ENCODE results near the gene SLC27A2. TPM values are rescaled to one million over a fixed set of nuclear protein-coding genes. Genes with fewer than 3 reads are reported as not detected.

Gene SLC27A2
- total RNA-seq, 1 experiment from 2014 or later, result 8.1 TPM

DNA sequence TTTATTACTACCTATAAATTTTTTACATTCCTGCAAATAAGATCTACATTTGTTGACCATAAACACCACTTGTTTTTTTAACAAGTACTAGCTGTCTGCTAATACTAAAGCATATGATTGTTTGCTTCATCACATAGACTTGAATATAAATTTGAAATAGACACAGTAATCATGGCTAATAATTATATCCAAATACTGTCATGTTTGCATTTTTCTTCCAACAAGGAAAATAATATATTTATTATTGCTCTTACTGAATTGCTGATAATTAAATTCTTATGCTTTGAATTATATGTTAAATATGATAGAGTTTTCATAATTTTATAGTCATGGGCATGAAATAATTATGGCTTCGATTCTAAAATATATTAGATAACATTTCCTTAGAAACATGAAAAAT is 43.1 kb downstream of the SLC27A2 start:
- no peaks in the 10 kb centered on the region for H4K20me1 ChIP-seq (ENCODE audit: low read length)
- no peak overlapping the region for H2AFZ ChIP-seq (ENCODE audit: low read length)
- no peak for TF ChIP-seq EZH2 (IDR thresholded peaks at IDR 0.05; ENCODE audit: low read length, unreplicated experiment)
- TF ChIP-seq, protein P1, sequence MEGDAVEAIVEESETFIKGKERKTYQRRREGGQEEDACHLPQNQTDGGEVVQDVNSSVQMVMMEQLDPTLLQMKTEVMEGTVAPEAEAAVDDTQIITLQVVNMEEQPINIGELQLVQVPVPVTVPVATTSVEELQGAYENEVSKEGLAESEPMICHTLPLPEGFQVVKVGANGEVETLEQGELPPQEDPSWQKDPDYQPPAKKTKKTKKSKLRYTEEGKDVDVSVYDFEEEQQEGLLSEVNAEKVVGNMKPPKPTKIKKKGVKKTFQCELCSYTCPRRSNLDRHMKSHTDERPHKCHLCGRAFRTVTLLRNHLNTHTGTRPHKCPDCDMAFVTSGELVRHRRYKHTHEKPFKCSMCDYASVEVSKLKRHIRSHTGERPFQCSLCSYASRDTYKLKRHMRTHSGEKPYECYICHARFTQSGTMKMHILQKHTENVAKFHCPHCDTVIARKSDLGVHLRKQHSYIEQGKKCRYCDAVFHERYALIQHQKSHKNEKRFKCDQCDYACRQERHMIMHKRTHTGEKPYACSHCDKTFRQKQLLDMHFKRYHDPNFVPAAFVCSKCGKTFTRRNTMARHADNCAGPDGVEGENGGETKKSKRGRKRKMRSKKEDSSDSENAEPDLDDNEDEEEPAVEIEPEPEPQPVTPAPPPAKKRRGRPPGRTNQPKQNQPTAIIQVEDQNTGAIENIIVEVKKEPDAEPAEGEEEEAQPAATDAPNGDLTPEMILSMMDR (conservative IDR thresholded peaks at IDR 0.05; ENCODE audit: low read depth, low read length), result no peak
- TF ChIP-seq EZH2phosphoT487 (IDR thresholded peaks at IDR 0.05; ENCODE audit: borderline replicate concordance, low read length), result no peak
- no peak overlapping the region for H3K27ac ChIP-seq (ENCODE audit: low read length)
- no peak overlapping the region for H3K9ac ChIP-seq (ENCODE audit: low read length)
- 0 out of 2 replicates have a peak, but pooled peaks cover 4% of the 10 kb centered on the region for H3K4me1 ChIP-seq (ENCODE audit: insufficient read depth, low read length)
- H3K27me3 ChIP-seq (ENCODE audit: low read length), result no peaks in the 10 kb centered on the region
- H3K79me2 ChIP-seq (ENCODE audit: low read length), result no peaks in the 10 kb centered on the region
- H3K4me3 ChIP-seq (ENCODE audit: low read length), result no peak overlapping the region
- no peaks in the 10 kb centered on the region for H3K9me3 ChIP-seq (ENCODE audit: low read length)
- no peak overlapping the region for H3K4me2 ChIP-seq (ENCODE audit: low read length)
- no peaks in the 10 kb centered on the region for H3F3A ChIP-seq (ENCODE audit: low read length, unreplicated experiment)
- ATAC-seq (no peak), DNase-seq (no peak)
- intact Hi-C loops (cut with micrococcal nuclease), result no loop called here
- POLR2A ChIA-PET (ENCODE audit: unreplicated experiment), result no interaction called here
- no TSS peak for BruUV-seq (replicated peaks)
- H3K36me3 ChIP-seq (ENCODE audit: low read depth, low read length), result no peaks in the 10 kb centered on the region
- no peaks in the 10 kb centered on the region for H3K9me2 ChIP-seq (replicated peaks; ENCODE audit: low read length)
- CTCF ChIA-PET, result no interaction called here

DNA sequence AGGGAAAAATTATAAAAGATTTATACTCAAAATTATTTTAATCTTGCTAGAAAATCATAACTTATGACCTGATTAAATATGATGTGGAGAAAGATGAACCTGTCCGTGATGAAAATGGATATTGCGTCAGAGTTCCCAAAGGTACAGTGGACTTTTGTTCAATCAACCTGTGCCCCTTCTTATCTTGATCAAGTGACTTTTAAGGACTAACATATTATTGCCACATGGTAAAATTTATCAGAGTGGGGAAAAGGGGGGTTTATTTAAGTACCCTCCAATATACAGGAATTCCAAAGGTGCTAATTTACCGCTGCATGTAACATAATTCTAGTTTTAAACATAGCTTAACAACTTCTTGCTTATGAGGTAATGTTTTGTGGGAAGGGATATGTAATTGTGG is 43.9 kb downstream of the SLC27A2 start:
- Histone ChIP-seq H3K4me2 (ENCODE audit: low read length) (no peak overlapping the region), H3K9me3 (ENCODE audit: low read length) (no peaks in the 10 kb centered on the region), H2AFZ (ENCODE audit: low read length) (no peak overlapping the region), H3K79me2 (ENCODE audit: low read length) (no peaks in the 10 kb centered on the region), H3K4me1 (ENCODE audit: insufficient read depth, low read length) (0 out of 2 replicates have a peak, but pooled peaks cover 4% of the 10 kb centered on the region), H3K27me3 (ENCODE audit: low read length) (no peaks in the 10 kb centered on the region), H3K4me3 (ENCODE audit: low read length) (no peak overlapping the region), H3K36me3 (ENCODE audit: low read depth, low read length) (no peaks in the 10 kb centered on the region), H3F3A (ENCODE audit: low read length, unreplicated experiment) (no peaks in the 10 kb centered on the region), H3K9ac (ENCODE audit: low read length) (no peak overlapping the region), H3K27ac (ENCODE audit: low read length) (no peak overlapping the region), H4K20me1 (ENCODE audit: low read length) (no peaks in the 10 kb centered on the region), H3K9me2 (replicated peaks; ENCODE audit: low read length) (no peaks in the 10 kb centered on the region)
- no peak for DNase-seq
- TF ChIP-seq, protein P1 (conservative IDR thresholded peaks at IDR 0.05; ENCODE audit: low read depth, low read length), result no peak
- TF ChIP-seq EZH2phosphoT487 (IDR thresholded peaks at IDR 0.05; ENCODE audit: borderline replicate concordance, low read length), result no peak
- no peak for TF ChIP-seq EZH2 (IDR thresholded peaks at IDR 0.05; ENCODE audit: low read length, unreplicated experiment)
- no peak for ATAC-seq
- BruUV-seq (replicated peaks), result no TSS peak
- CTCF ChIA-PET, result no interaction called here
- intact Hi-C loops (cut with micrococcal nuclease), result no loop called here
- POLR2A ChIA-PET (ENCODE audit: unreplicated experiment), result no interaction called here

DNA sequence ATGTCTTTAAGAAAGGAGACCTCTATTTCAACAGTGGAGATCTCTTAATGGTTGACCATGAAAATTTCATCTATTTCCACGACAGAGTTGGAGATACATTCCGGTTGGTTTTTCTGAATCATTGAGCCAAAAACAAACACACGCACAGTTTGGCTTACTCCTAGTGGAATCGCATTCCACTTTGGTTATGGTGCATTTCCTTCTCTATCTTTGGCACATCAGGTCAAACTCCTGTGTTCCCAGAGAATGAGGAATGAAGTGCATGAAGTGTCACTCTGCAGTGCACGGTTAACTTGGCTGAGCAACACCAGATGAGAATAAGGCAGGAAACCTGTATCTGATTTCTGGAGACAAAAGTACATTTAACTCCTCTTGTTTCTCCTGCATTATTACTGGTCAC is 45.1 kb downstream of the SLC27A2 start:
- CTCF ChIA-PET, result no interaction called here
- ATAC-seq, result peak; percentile 18; the same call in 1 of the 2 replicates
- DNase-seq, result peak; percentile 23

More for the DNA sequence above, 45.1 kb downstream of the SLC27A2 start:
- intact Hi-C loops (cut with micrococcal nuclease), result no loop called here
- POLR2A ChIA-PET (ENCODE audit: unreplicated experiment), result no interaction called here
- H3F3A ChIP-seq (ENCODE audit: low read length, unreplicated experiment), result no peaks in the 10 kb centered on the region
- no TSS peak for BruUV-seq (replicated peaks)
- no peaks in the 10 kb centered on the region for H3K9me3 ChIP-seq (ENCODE audit: low read length)
- H3K36me3 ChIP-seq (ENCODE audit: low read depth, low read length), result no peaks in the 10 kb centered on the region
- H3K9ac ChIP-seq (ENCODE audit: low read length), result no peak overlapping the region
- no peaks in the 10 kb centered on the region for H3K9me2 ChIP-seq (replicated peaks; ENCODE audit: low read length)
- no peaks in the 10 kb centered on the region for H3K79me2 ChIP-seq (ENCODE audit: low read length)
- H3K27me3 ChIP-seq (ENCODE audit: low read length), result no peaks in the 10 kb centered on the region
- TF ChIP-seq, protein P1 (conservative IDR thresholded peaks at IDR 0.05; ENCODE audit: low read depth, low read length), result no peak
- no peak for TF ChIP-seq EZH2phosphoT487 (IDR thresholded peaks at IDR 0.05; ENCODE audit: borderline replicate concordance, low read length)
- TF ChIP-seq EZH2 (IDR thresholded peaks at IDR 0.05; ENCODE audit: low read length, unreplicated experiment), result no peak
- H4K20me1 ChIP-seq (ENCODE audit: low read length), result no peaks in the 10 kb centered on the region
- H3K27ac ChIP-seq (ENCODE audit: low read length), result no peak overlapping the region
- H3K4me3 ChIP-seq (ENCODE audit: low read length), result no peak overlapping the region
- 0 out of 2 replicates have a peak, but pooled peaks cover 4% of the 10 kb centered on the region for H3K4me1 ChIP-seq (ENCODE audit: insufficient read depth, low read length)
- H2AFZ ChIP-seq (ENCODE audit: low read length), result no peak overlapping the region
- H3K4me2 ChIP-seq (ENCODE audit: low read length), result no peak overlapping the region

Measured in PC-3 (cell line).